ENCODE results near the gene SLC6A5. TPM values are rescaled to one million over a fixed set of nuclear protein-coding genes. Genes with fewer than 3 reads are reported as not detected.

SLC6A5 gene
- total RNA-seq, 1 experiment from 2014 or later: not detected

GRCh38 chr11:20611892-20612291, 12.5 kb downstream of the SLC6A5 start:
- no peak overlapping the region for H2AK5ac ChIP-seq (ENCODE audit: insufficient read length, low read length)

More at GRCh38 chr11:20611892-20612291, 12.5 kb downstream of the SLC6A5 start:
- Histone ChIP-seq H2BK15ac (ENCODE audit: low read depth, low read length) (no peak overlapping the region), H3T11ph (ENCODE audit: low read length) (no peak overlapping the region), H3K9ac (ENCODE audit: extremely low read depth, insufficient read length, low read length) (no peak overlapping the region), H3K23me2 (ENCODE audit: insufficient read length, low read depth, low read length, poor library complexity, severe bottlenecking) (no peaks in the 10 kb centered on the region), H2BK5ac (ENCODE audit: insufficient read length, low read length) (no peak overlapping the region), H3K9me3 (ENCODE audit: control insufficient read depth, low read depth, low read length) (no peaks in the 10 kb centered on the region), H3K14ac (ENCODE audit: insufficient read depth, low read length) (no peak overlapping the region), H2BK120ac (ENCODE audit: low read depth, low read length, poor library complexity, severe bottlenecking) (no peak overlapping the region), H3K79me1 (ENCODE audit: insufficient read depth, low read depth, low read length, poor library complexity, severe bottlenecking) (no peaks in the 10 kb centered on the region), H2BK20ac (ENCODE audit: low read depth, low read length, poor library complexity, severe bottlenecking) (no peak overlapping the region), H3K27me3 (ENCODE audit: insufficient read depth, low read length) (no peaks in the 10 kb centered on the region; the same call in 1 of the 2 replicates), H4K20me1 (ENCODE audit: control insufficient read depth, insufficient read depth, insufficient read length) (no peaks in the 10 kb centered on the region), H3K23ac (ENCODE audit: insufficient read length, low read depth, low read length) (no peak overlapping the region), H3K4me1 (ENCODE audit: insufficient read depth, low read length) (peaks cover 9% of the 10 kb centered on the region; the same call in 1 of the 2 replicates), H3K4ac (ENCODE audit: low read depth, low read length) (no peak overlapping the region), H3K79me2 (ENCODE audit: insufficient read depth, low read length) (no peaks in the 10 kb centered on the region), H3K4me2 (ENCODE audit: insufficient read depth, insufficient read length, low read length) (no peak overlapping the region), H4K91ac (ENCODE audit: insufficient read length, low read depth, low read length) (no peak overlapping the region), H2BK12ac (ENCODE audit: insufficient read length, low read depth, low read length) (no peak overlapping the region), H4K5ac (ENCODE audit: insufficient read length, low read depth, low read length) (no peak overlapping the region), H3K56ac (ENCODE audit: insufficient read length, low read depth, low read length) (no peak overlapping the region), H4K8ac (replicated peaks; ENCODE audit: insufficient read length, low read depth, low read length) (no peak overlapping the region), H3K27ac (ENCODE audit: insufficient read length, low read depth, low read length) (no peak overlapping the region), H2AFZ (ENCODE audit: low read length) (no peak overlapping the region), H3K18ac (ENCODE audit: insufficient read length, low read depth, low read length) (no peak overlapping the region)
- Mint-ChIP-seq H3K9me3 (no peaks in the 10 kb centered on the region), H3K4me1 (peaks cover 11 to 17% of the 10 kb centered on the region in 2 experiments), H3K36me3 (ENCODE audit: insufficient read depth in 1 of 3, low read depth in 3 of 3) (no peaks in the 10 kb centered on the region), H3K27me3 (ENCODE audit: low read depth) (peaks cover 32% of the 10 kb centered on the region), H3K4me3 (no peak overlapping the region), H3K27ac (no peak overlapping the region)
- DNase-seq: no peak
- TF ChIP-seq CTCF (conservative IDR thresholded peaks at IDR 0.05): no peak
- no CpG with 5 or more reads among the region's 4 CpGs for whole genome bisulfite sequencing (ENCODE audit: extremely low coverage, insufficient read length, low lambda C conversion rate)

Measured in H9 (cell line).